H1 (cell line): Measurements from ENCODE around the gene BUD23. TPM values are rescaled to one million over a fixed set of nuclear protein-coding genes. Genes with fewer than 3 reads are reported as not detected.

ENCODE experiments used
- CTCF ChIA-PET: fragments of 300-600 bp; sonication (Branson Sonifier 250); formaldehyde crosslinking; loops from one replicate; lab custom pipeline; 2021; ENCODE audit not compliant: partially characterized antibody; lab: Charles Lee
- POLR2A ChIA-PET: fragments of 300-600 bp; sonication (Branson Sonifier 250); formaldehyde crosslinking; loops from one replicate; lab custom pipeline; 2021; ENCODE audit warnings: inconsistent platforms; ENCODE audit not compliant: partially characterized antibody; lab: Charles Lee
- DNase-seq, 2 experiments: peaks; one replicate each; pipeline versions ENCODE4 v3.0.0 to v3.0.0-alpha.2; 2010 to 2022; ENCODE audit warnings: low spot score in 2 of 2, low read depth in 1 of 2, mixed read lengths in 1 of 2
- FAIRE-seq: peaks from 2 replicates; lab custom pipeline; 2011; peaks lifted over from hg19 to GRCh38; lab: Jason Lieb, UNC
- H2AFZ ChIP-seq: 2 replicates; pipeline ENCODE4 v1.8.1; 2012; ENCODE audit warnings: low read length, inconsistent platforms
- H2AK5ac ChIP-seq: 2 replicates; pipeline ENCODE4 v1.6.1; 2013; ENCODE audit warnings: low read depth, low read length
- H2BK120ac ChIP-seq: replicated peaks from 2 replicates; pipeline ENCODE3; 2013; ENCODE audit warnings: low read depth, low read length, inconsistent platforms
- H2BK12ac ChIP-seq: 2 replicates; pipeline ENCODE4 v1.6.1; 2013; ENCODE audit warnings: low read depth, low read length
- H2BK15ac ChIP-seq: 2 replicates; pipeline ENCODE4 v1.6.1; 2013; ENCODE audit warnings: low read length
- H2BK20ac ChIP-seq: 2 replicates; pipeline ENCODE4 v1.6.1; 2013; ENCODE audit warnings: low read length
- H2BK5ac ChIP-seq: 2 replicates; pipeline ENCODE4 v1.6.1; 2013; ENCODE audit warnings: low read depth, low read length
- H3K14ac ChIP-seq: 2 replicates; pipeline ENCODE4 v1.6.1; 2013; ENCODE audit warnings: inconsistent platforms; ENCODE audit not compliant: insufficient read length
- H3K18ac ChIP-seq: 2 replicates; pipeline ENCODE4 v1.6.1; 2013; ENCODE audit warnings: low read length; ENCODE audit errors: extremely low read depth
- H3K23ac ChIP-seq: 2 replicates; pipeline ENCODE4 v1.6.1; 2013; ENCODE audit warnings: inconsistent platforms; ENCODE audit not compliant: insufficient read length
- H3K23me2 ChIP-seq: 2 replicates; pipeline ENCODE4 v1.6.1; 2013; ENCODE audit warnings: low read depth, low read length
- H3K27ac ChIP-seq: 2 replicates; pipeline ENCODE4 v1.6.1; 2011; ENCODE audit warnings: low read depth, low read length, inconsistent platforms
- H3K27me3 ChIP-seq, 4 experiments: replicated peaks in 1 of 4; 1 replicate in 1 of 4; 2 replicates in 3 of 4; pipeline versions ENCODE4 v1.6.1 to v1.8.1; 2011 to 2013; ENCODE audit warnings: low read length in 3 of 4, mild to moderate bottlenecking in 3 of 4, inconsistent platforms in 2 of 4, mixed read lengths in 2 of 4, moderate library complexity in 1 of 4; ENCODE audit not compliant: control insufficient read depth in 3 of 4, insufficient read depth in 3 of 4; ENCODE audit errors: extremely low read depth in 1 of 4
- H3K36me3 ChIP-seq, 4 experiments: 2 replicates each; pipeline versions ENCODE4 v1.6.1 to v1.8.1; 2011 to 2013; ENCODE audit warnings: mild to moderate bottlenecking in 4 of 4, low read length in 3 of 4, moderate library complexity in 2 of 4, control low read depth in 1 of 4, inconsistent platforms in 1 of 4; ENCODE audit not compliant: insufficient read depth in 4 of 4, control insufficient read depth in 2 of 4
- H3K4ac ChIP-seq: replicated peaks from 2 replicates; pipeline ENCODE3; 2013; ENCODE audit warnings: low read length, low read depth, mixed read lengths, inconsistent platforms; ENCODE audit not compliant: insufficient read length
- H3K4me1 ChIP-seq, 4 experiments: replicated peaks in 1 of 4; 1 replicate in 1 of 4; 2 replicates in 3 of 4; pipeline versions ENCODE4 v1.6.1 to v1.8.1; 2011 to 2013; ENCODE audit warnings: low read length in 3 of 4, inconsistent platforms in 2 of 4, mixed read lengths in 1 of 4; ENCODE audit not compliant: insufficient read depth in 4 of 4, control insufficient read depth in 3 of 4
- H3K4me2 ChIP-seq, 2 experiments: 2 replicates each; pipeline versions ENCODE4 v1.6.1 to v1.8.1; 2011 to 2013; ENCODE audit warnings: low read depth in 2 of 2, low read length in 2 of 2, control low read depth in 1 of 2, inconsistent platforms in 1 of 2, mild to moderate bottlenecking in 1 of 2; ENCODE audit not compliant: insufficient read depth in 1 of 2
- H3K4me3 ChIP-seq, 4 experiments: fragments of 200-600, 300-600 bp in 1 of 4; sonication (generic), shearing (Covaris generic), sonication (Bioruptor Twin) in 1 of 4; 2 replicates each; pipeline versions ENCODE4 v1.5.1 to v1.8.1; 2011 to 2016; ENCODE audit warnings: low read length in 4 of 4, low read depth in 3 of 4, control low read depth in 2 of 4, inconsistent platforms in 2 of 4, mild to moderate bottlenecking in 2 of 4, mixed read lengths in 1 of 4, moderate library complexity in 1 of 4; ENCODE audit not compliant: insufficient read depth in 2 of 4; ENCODE audit errors: extremely low read depth in 1 of 4
- H3K56ac ChIP-seq: replicated peaks from 2 replicates; pipeline ENCODE3; 2013; ENCODE audit warnings: low read depth, mild to moderate bottlenecking, mixed read lengths, low read length, inconsistent platforms; ENCODE audit not compliant: insufficient read length
- H3K79me1 ChIP-seq: 2 replicates; pipeline ENCODE4 v1.6.1; 2013; ENCODE audit warnings: low read depth, low read length, control low read depth
- H3K79me2 ChIP-seq, 2 experiments: 2 replicates each; pipeline versions ENCODE4 v1.6.1 to v1.8.1; 2012 to 2013; ENCODE audit warnings: low read length in 2 of 2, mild to moderate bottlenecking in 2 of 2, inconsistent platforms in 1 of 2; ENCODE audit not compliant: insufficient read depth in 2 of 2, control insufficient read depth in 1 of 2
- H3K9ac ChIP-seq, 4 experiments: replicated peaks in 1 of 4; 1 replicate in 1 of 4; 2 replicates in 3 of 4; pipeline versions ENCODE4 v1.6.1 to v1.8.1; 2011 to 2013; ENCODE audit warnings: low read depth in 3 of 4, low read length in 3 of 4, control low read depth in 2 of 4, mild to moderate bottlenecking in 2 of 4, moderate library complexity in 2 of 4, inconsistent platforms in 1 of 4; ENCODE audit errors: extremely low read depth in 1 of 4
- H3K9me3 ChIP-seq, 2 experiments: 2 replicates each; pipeline versions ENCODE4 v1.6.1 to v1.8.1; 2012 to 2013; ENCODE audit warnings: mild to moderate bottlenecking in 2 of 2, moderate library complexity in 2 of 2, control low read depth in 1 of 2, inconsistent platforms in 1 of 2, low read depth in 1 of 2, low read length in 1 of 2, mixed read lengths in 1 of 2; ENCODE audit not compliant: insufficient read depth in 2 of 2
- H4K20me1 ChIP-seq, 2 experiments: replicated peaks in 1 of 2; 2 replicates each; pipeline versions ENCODE3 to v1.8.1; 2011 to 2013; ENCODE audit warnings: inconsistent platforms in 2 of 2, low read length in 2 of 2, mild to moderate bottlenecking in 1 of 2; ENCODE audit not compliant: insufficient read depth in 2 of 2, control insufficient read depth in 1 of 2
- H4K5ac ChIP-seq: 2 replicates; pipeline ENCODE4 v1.6.1; 2013; ENCODE audit warnings: low read length, low read depth, mixed read lengths, inconsistent platforms; ENCODE audit not compliant: insufficient read length
- H4K8ac ChIP-seq: 2 replicates; pipeline ENCODE4 v1.8.0; 2013; ENCODE audit warnings: mild to moderate bottlenecking, moderate library complexity, low read length, inconsistent platforms; ENCODE audit not compliant: insufficient read depth; ENCODE audit errors: extremely low read depth
- H4K91ac ChIP-seq: replicated peaks from 2 replicates; pipeline ENCODE3; 2013; ENCODE audit warnings: low read length, mixed read lengths, inconsistent platforms; ENCODE audit not compliant: insufficient read length
- BACH1 ChIP-seq: IDR thresholded peaks from 2 replicates; pipeline ENCODE4 v1.6.1; 2012; ENCODE audit warnings: low read length, improper control_type of control experiment
- BCL11A ChIP-seq, 2 experiments: IDR thresholded peaks; one replicate each; pipeline ENCODE4 v1.6.1; 2011; ENCODE audit warnings: low read depth in 2 of 2, low read length in 2 of 2, mild to moderate bottlenecking in 2 of 2
- EGR1 ChIP-seq: IDR thresholded peaks from 2 replicates; pipeline ENCODE4 v1.6.1; 2011; ENCODE audit warnings: low read depth, low read length, borderline replicate concordance
- EP300 ChIP-seq, 2 experiments: IDR thresholded peaks; 1 replicate in 1 of 2; 2 replicates in 1 of 2; pipeline ENCODE4 v1.6.1; 2011 to 2012; ENCODE audit warnings: low read depth in 2 of 2, low read length in 2 of 2, mild to moderate bottlenecking in 2 of 2, borderline replicate concordance in 1 of 2, inconsistent platforms in 1 of 2, moderate library complexity in 1 of 2
- PHF8 ChIP-seq: fragments of 200-600 bp; sonication (generic); conservative IDR thresholded peaks from 2 replicates; pipeline ENCODE4 v1.7.1; 2012; ENCODE audit warnings: low read depth, mild to moderate bottlenecking, inconsistent platforms, low read length, moderate library complexity
- SIN3A ChIP-seq, 2 experiments: IDR thresholded peaks in 1 of 2; conservative IDR thresholded peaks in 1 of 2; 2 replicates each; pipeline ENCODE4 v1.6.1; 2011 to 2012; ENCODE audit warnings: low read length in 2 of 2, improper control_type of control experiment in 1 of 2, low read depth in 1 of 2, mild to moderate bottlenecking in 1 of 2
- SP2 ChIP-seq: IDR thresholded peaks from 2 replicates; pipeline ENCODE4 v1.6.1; 2012; ENCODE audit warnings: mild to moderate bottlenecking, low read length, inconsistent platforms
- TCF12 ChIP-seq: IDR thresholded peaks from 2 replicates; pipeline ENCODE4 v1.6.1; 2011; ENCODE audit warnings: low read depth, mild to moderate bottlenecking, low read length
- WGBS, 2 experiments: shearing (Covaris generic) in 1 of 2; methylation state at CpG; one replicate each; pipeline versions ENCODE4 v1.1.6 to v1.1.7; 2013 to 2015; ENCODE audit warnings: low lambda C conversion rate in 2 of 2, mixed read lengths in 2 of 2, inconsistent platforms in 1 of 2, low coverage in 1 of 2, missing lambda C conversion rate in 1 of 2; ENCODE audit not compliant: insufficient replicate concordance in 2 of 2, insufficient coverage in 1 of 2, insufficient read length in 1 of 2; ENCODE audit errors: extremely low coverage in 1 of 2, missing lambda C conversion rate in 1 of 2; 5-methylcytosine and 5-hydroxymethylcytosine counted together
- polyA plus RNA-seq, 7 experiments: library from polyadenylated mRNA; depleted of rRNA in 3 of 7; stranded (reverse) in 5 of 7; unstranded in 2 of 7; fragments of >200 nt in 5 of 7; fragments of 200-250 nt in 2 of 7; gene quantifications; 1 replicate in 5 of 7; 2 replicates in 1 of 7; 4 replicates in 1 of 7; pipeline versions ENCODE4 v1.2.1 to v1.2.3, GENCODE V29; 2011 to 2013; ENCODE audit warnings: missing spikeins in 2 of 7, mixed read lengths in 2 of 7
- total RNA-seq: library from RNA; stranded (reverse); fragmentation: NEBNext Ultra II Directional; extraction: Animal tissue kit (Norgen Biotek cat#: 25700); gene quantifications from 2 replicates; pipeline ENCODE4 v1.2.1, GENCODE V29; 2021

The BUD23 gene
- total and polyA plus RNA-seq, 2 of the 8 experiments (the other 6 are each of a cell fraction or from before 2014, with no cell fraction given): 72.3 to 78.4 TPM

GRCh38 chr7:73717025-73717807 is 33.8 kb downstream of the BUD23 start:
- Histone ChIP-seq H3K27ac (no peak overlapping the region), H3K23ac (no peak overlapping the region), H2BK15ac (no peak overlapping the region), H3K79me1 (peaks cover 8% of the 10 kb centered on the region), H4K5ac (no peak overlapping the region), H3K4me2 (no peak overlapping the region), H3K27me3 (peaks cover 0 to 18% (median 13%) of the 10 kb centered on the region in 4 experiments; a peak in 5 of 7 replicates), H3K18ac (no peak overlapping the region), H2BK12ac (no peak overlapping the region), H2AFZ (no peak overlapping the region), H2AK5ac (no peak overlapping the region), H3K79me2 (no peaks in the 10 kb centered on the region), H4K8ac (no peak overlapping the region), H4K91ac (no peak overlapping the region), H3K9me3 (no peaks in the 10 kb centered on the region), H3K36me3 (no peaks in the 10 kb centered on the region), H2BK5ac (no peak overlapping the region), H3K23me2 (peaks cover 3% of the 10 kb centered on the region; the same call in 1 of the 2 replicates), H4K20me1 (peaks cover 10 to 11% of the 10 kb centered on the region in 2 experiments), H2BK20ac (no peak overlapping the region), H3K4me1 (no peaks in the 10 kb centered on the region; a peak in 3 of 7 replicates), H3K9ac (no peak overlapping the region), H3K14ac (no peak overlapping the region), H2BK120ac (no peak overlapping the region), H3K4ac (no peak overlapping the region), H3K4me3 (no peak overlapping the region), H3K56ac (no peak overlapping the region)
- no peak for DNase-seq
- FAIRE-seq: no peak
- 88% methylated on average over 6 of the region's 13 CpGs; no CpG with 5 or more reads in 1 of the 2 experiments for WGBS, 2 experiments
- no peak for TF ChIP-seq PHF8
- TF ChIP-seq SIN3A (conservative IDR thresholded peaks at IDR 0.05 in 1 of 2, IDR thresholded peaks at IDR 0.05 in 1 of 2; ENCODE audit: low read depth in 1 of 2, low read length in 2 of 2): no peak
- TF ChIP-seq SP2: no peak
- no peak for TF ChIP-seq BCL11A (IDR thresholded peaks at IDR 0.05; ENCODE audit: low read depth in 2 of 2, low read length in 2 of 2)
- TF ChIP-seq EGR1: no peak
- TF ChIP-seq TCF12: no peak
- TF ChIP-seq BACH1: no peak
- no peak for TF ChIP-seq EP300 (IDR thresholded peaks at IDR 0.05; ENCODE audit: borderline replicate concordance in 1 of 2, low read depth in 2 of 2, low read length in 2 of 2)
- POLR2A ChIA-PET: interaction anchor here (0.6 to 2.0 kb wide), 4 partner anchors 9 to 708 kb away, joined by 3 to 7 read pairs (median 4); no protein-coding TSS in a partner anchor
- CTCF ChIA-PET: interaction anchor here (0.6 to 7.4 kb wide), 11 partner anchors 8 to 454 kb away, joined by 3 to 57 read pairs (median 3); no protein-coding TSS in a partner anchor
